SHP77 (cell line): Measurements from ENCODE around the gene TAS2R1.

Experiments used
- DNase-seq, 2 experiments: peaks; one replicate each; lab custom pipeline; 2025; lab: John Stamatoyannopoulos, UW

TAS2R1 gene

GRCh38 chr5:9630251-9630650, at the start of gene TAS2R1:
TAS2R1 (minus strand) TSS chr5:9630351; CDS start chr5:9630032, 319 bp downstream.
- no peak for DNase-seq

- DNase-seq: no peak
Measured at GRCh38 chr5:9670371-9670770, 40.2 kb upstream of the TAS2R1 start.

GRCh38 chr5:9667906-9668305, 37.8 kb upstream of the TAS2R1 start:
- no peak for DNase-seq

GRCh38 chr5:9663891-9664290, 33.7 kb upstream of the TAS2R1 start:
- no peak for DNase-seq

GRCh38 chr5:9661316-9662015, 31.3 kb upstream of the TAS2R1 start:
- no peak for DNase-seq

- no peak for DNase-seq
Measured at GRCh38 chr5:9658706-9659105, 28.6 kb upstream of the TAS2R1 start.

GRCh38 chr5:9657819-9658218, 27.7 kb upstream of the TAS2R1 start:
- DNase-seq: no peak

- no peak for DNase-seq
Measured at GRCh38 chr5:9655641-9656040, 25.5 kb upstream of the TAS2R1 start.

- no peak for DNase-seq
Measured at GRCh38 chr5:9654886-9655285, 24.7 kb upstream of the TAS2R1 start.

GRCh38 chr5:9653811-9654210, 23.7 kb upstream of the TAS2R1 start:
- no peak for DNase-seq

- no peak for DNase-seq
Measured at GRCh38 chr5:9653061-9653460, 22.9 kb upstream of the TAS2R1 start.

- DNase-seq: no peak
Measured at GRCh38 chr5:9652295-9652694, 22.1 kb upstream of the TAS2R1 start.

GRCh38 chr5:9646843-9647242, 16.7 kb upstream of the TAS2R1 start:
- no peak for DNase-seq

GRCh38 chr5:9644630-9645029, 14.5 kb upstream of the TAS2R1 start:
- DNase-seq: no peak

GRCh38 chr5:9642621-9643020, 12.5 kb upstream of the TAS2R1 start:
- no peak for DNase-seq

- no peak for DNase-seq
Measured at GRCh38 chr5:9641806-9642355, 11.7 kb upstream of the TAS2R1 start.

GRCh38 chr5:9632495-9632894, 2.3 kb upstream of the TAS2R1 start:
- no peak for DNase-seq

GRCh38 chr5:9627541-9627940, 2.6 kb downstream of the TAS2R1 start:
- DNase-seq: no peak

- DNase-seq: no peak
Measured at GRCh38 chr5:9626955-9627354, 3.2 kb downstream of the TAS2R1 start.

- DNase-seq: no peak
Measured at GRCh38 chr5:9625731-9626130, 4.4 kb downstream of the TAS2R1 start.

- DNase-seq: no peak
Measured at GRCh38 chr5:9625286-9625685, 4.9 kb downstream of the TAS2R1 start.

- DNase-seq: no peak
Measured at GRCh38 chr5:9624196-9624947, 5.8 kb downstream of the TAS2R1 start.

GRCh38 chr5:9623661-9624060, 6.5 kb downstream of the TAS2R1 start:
- DNase-seq: no peak
